Stimulated activated CD8-positive, alpha-beta memory T cell treated with anti-CD3 and anti-CD28 coated beads, Interleukin-12 subunit alpha, Interleukin-12 subunit beta, amount 100 ng/mL, for 24 hours (primary cell): ENCODE data around the gene ATAD3C.
"Not testable (repeated sequence)": the region's sequence is repeated elsewhere in the genome, so short reads cannot be mapped to it uniquely, and the experiment has no call there.

ENCODE experiments used
- DNase-seq: peaks from one replicate; pipeline ENCODE4 v3.0.0-alpha.2; 2020; ENCODE audit errors: extremely low read depth

The ATAD3C gene

DNA sequence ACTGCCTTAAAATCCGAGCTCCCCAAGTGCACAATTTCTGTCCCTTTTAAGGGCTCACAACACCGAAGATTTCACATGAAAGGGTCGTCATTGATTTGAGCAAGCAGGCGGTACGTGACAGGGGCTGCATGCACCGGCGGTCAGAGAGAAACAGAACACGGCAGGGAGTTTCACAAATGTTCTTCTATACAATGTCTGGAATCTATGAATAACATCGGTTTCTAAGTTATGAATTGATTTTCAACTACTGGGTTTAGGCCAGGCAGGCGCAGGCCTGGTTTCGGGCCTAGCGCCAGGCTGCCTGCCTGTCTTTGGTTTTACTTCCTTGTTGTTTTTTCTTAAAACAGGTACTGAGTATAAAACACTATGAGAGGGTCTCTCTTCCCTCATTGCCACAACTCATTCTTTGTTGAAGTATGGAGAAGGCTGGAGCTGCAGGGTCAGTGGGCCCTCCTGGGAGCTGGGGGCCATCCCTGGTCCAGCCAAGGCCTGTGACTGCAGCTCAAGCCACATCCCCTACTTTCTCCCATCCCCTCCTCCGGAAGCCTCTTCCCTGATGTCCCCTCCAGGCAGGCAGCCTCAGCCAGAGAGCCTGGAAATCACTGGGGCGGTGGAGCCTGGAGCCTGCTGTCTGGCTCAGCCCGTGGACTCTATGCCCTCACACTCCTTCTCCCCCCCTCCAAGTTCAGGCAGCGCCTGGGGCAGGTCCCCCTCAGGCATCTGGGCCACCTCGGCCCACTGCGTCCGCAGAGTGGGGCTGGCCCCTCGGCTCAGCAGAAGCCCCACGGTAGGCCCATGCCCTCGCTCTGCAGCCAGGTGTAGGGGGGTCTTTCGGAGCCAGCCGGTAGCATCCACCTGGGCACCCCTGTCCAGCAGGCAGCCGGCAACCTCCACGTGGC is 30.8 kb upstream of the ATAD3C start:
- DNase-seq: no peak

GRCh38 chr1:1419363-1419812 is 30.1 kb upstream of the ATAD3C start:
- DNase-seq: no peak

DNA sequence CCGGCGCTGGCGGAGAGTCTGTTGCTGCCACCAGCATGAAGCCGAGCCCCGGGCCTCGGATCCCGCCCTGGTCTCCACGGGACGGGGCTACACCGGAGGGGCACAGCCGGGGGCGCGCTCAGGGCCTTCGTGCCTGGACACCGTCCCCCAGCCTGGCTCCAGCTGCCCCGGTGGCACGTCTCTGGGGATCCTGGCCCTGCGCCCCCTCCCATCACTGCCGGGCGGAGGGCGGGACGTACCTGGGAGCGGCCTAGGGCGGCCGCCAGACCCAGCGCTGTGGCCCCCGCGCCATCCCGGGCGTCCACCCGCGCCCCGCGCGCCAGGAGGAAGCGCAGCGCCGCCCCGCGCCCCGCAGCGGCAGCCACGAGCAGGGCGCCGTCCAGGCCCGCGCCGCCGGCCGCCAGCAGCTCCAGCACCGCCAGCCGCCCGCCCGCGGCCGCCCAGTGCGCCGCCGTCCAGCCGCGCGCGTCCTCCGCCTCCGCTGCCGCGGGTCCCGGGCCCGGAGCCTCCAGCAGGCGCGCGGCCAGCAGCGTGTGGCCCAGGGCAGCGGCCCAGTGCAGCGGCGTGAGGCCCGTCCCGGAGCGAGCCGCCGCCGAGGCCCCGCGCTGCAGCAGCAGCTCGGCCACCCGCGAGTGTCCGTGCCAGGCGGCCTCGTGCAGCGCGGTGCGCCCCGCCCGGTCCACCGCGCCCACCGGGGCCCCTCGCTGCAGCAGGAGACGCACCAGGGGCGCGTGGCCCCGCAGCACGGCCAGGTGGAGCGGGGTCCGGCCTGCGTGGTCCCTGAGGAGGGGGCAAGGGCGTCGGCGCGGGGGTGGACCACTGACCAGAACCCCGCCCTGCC is 29.5 kb upstream of the ATAD3C start:
- no peak for DNase-seq

DNA sequence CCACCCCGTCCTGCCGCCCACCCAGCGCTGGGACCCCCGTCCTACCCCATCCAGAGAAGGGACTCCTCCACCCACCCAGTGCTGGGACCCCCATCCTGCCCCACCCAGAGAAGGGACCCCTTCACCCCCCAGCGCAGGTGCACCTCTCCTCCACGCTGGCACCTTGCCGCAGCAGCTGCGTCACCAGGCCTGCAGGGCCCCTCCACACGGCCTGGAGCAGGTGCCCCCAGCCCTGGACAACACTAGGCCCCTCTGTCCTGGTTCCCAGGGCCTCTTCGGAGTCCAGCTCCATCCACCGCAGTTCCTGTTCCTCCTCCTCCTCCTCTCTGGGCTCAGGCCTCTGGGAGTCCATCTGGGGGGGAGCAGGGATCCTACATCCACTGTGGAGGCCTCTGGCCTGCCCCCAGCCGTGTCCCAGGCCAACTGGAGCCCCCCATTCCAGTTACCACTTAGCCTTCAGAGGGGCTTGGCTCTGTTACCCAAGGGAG is 28.8 kb upstream of the ATAD3C start:
- DNase-seq: no peak

DNA sequence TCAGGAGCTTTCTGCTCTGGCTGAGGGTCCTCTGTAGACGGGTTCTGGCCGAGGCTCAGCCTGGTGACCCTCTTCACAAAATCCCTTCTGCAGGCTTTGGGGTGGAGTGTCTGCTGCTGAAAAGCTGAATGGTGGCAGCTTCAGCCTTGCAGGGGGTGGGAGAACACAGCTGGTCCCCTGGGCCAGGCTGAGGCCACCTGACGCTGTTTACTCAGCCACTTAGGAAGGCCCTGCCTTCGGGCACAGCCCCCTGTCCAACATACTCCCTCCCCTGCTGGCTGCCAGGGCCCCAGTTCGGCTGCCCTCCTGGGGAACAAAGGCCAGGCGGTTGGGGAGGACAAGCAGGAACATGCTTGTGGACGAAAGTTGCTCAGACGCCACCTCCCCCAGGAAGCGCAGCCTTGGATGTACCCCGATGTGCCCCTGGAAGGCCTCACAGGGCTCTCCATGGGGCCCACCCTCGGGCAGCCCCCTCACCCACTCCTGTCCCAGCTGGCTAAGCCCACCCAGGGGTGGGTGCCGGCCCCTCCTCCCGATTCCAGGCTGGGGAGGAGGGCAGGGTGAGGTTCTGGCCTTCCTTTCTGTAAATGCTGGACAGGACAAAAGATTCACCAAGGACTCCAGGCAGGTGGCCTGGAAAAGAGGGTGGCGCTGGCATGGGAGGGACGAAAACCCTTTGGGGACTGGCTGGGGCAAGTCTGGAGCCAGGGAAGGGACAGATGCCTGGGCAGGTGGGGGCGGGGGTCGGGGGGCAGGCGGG is 28.2 kb upstream of the ATAD3C start, which contains the start of gene ANKRD65:
Gene ANKRD65 (minus strand): TSS at position 130 of the 760 bp plus-strand sequence. CDS start 271 bp downstream, outside the sequence.
- DNase-seq: no peak

DNA sequence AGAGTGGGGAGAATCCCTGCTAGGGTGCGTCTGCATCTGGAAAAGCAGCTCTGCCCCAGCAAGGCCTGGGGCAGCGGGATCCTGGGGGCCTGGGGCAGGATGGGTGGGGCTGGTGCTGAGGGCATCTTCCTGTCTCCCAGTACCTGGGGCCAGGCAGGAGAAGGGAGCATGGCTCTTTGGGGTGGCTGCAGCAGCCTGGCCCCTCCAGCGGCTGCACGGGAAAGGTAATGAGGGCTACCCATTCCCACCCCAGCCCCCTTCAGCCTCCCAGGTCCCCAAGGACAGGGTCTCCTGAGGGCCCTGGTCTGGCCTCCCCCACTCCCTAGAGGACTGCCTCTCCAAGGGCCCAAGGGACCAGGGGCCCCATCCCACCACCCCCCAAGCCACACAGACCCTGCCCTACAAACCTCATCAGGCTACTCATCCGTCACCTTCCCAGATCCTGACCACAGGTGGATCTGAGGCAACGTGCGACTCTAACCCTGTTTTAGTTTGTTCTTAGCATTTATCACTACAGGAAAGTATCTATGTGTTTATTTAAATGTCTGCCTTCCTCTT is 27.5 kb upstream of the ATAD3C start:
- DNase-seq: no peak

GRCh38 chr1:1422465-1423244 is 26.8 kb upstream of the ATAD3C start:
- DNase-seq: no peak

DNA sequence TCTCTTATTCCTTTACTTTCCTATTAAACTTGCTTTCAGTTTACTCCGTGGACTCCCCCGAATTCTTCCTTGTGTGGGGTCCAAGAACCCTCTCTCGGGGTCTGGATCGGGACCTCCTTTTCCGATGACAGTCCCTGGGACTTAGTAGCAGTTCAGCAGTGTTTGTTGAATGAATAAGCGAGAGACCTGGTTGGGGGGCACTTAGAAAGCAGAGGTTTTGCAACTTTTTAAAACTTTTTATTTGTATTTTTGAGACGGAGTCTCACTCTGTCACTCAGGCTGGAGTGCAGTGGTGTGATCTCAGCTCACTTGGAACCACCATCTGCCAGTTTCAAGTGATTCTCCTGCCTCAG is 26.3 kb upstream of the ATAD3C start:
- DNase-seq: no peak

GRCh38 chr1:1424707-1425106 is 24.8 kb upstream of the ATAD3C start:
- no peak for DNase-seq

DNA sequence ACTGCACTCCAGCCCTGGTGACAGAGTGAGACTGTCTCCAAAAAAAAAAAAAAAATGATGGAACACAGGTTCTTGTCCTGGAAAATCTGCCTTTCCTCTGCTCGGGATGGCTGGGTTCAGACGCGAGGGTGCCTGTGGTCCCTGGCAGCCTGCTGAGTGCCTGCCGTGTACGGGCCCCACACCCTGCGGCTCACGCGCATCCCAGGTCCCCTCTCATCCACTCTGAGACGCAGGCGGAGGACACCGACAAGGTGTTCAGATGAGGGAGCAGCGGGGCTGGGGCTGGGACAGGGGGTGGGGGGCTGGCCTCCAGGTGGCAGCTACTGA is 24.1 kb upstream of the ATAD3C start:
- DNase-seq: no peak

DNA sequence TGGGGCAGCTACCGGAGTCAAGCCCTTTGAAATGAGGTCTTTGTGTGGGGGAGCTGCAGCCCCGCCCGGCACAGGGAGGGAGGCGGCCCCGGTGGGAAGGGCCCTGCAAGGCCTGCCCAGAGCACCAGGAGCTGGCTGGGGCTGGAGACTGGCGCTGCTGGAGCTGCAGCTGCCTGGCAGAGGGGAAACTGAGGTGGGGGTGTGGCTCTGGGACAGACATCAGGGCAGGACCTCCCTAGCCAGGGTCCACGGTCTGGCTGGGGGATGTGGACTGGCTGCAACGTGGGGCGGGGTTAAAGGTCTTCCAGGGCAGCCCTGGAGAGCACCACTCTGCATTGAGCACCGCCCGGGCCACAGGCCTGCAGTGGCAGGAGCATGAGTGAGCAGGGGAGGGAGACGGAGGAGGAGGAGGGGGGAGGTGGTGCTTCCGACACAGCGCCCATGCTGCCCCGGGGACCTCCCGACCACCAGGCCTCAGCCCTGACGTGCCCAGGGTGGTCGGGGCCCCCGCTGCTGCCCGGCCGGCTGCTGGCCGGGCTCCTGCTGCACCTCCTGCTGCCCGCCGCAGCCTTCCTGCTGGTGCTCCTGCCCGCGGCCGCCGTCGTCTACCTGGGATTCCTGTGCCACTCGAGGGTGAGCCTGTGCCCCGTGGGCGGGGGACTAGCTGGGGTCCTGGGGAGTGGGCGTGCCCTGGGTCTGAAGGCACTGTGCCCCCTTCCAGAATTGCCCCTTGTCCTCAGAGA is 23.6 kb upstream of the ATAD3C start:
- no peak for DNase-seq

- DNase-seq: no peak
Observed at GRCh38 chr1:1426496-1427105, 22.9 kb upstream of the ATAD3C start.

- DNase-seq: no peak
Observed at GRCh38 chr1:1427106-1427819, 22.2 kb upstream of the ATAD3C start.

DNA sequence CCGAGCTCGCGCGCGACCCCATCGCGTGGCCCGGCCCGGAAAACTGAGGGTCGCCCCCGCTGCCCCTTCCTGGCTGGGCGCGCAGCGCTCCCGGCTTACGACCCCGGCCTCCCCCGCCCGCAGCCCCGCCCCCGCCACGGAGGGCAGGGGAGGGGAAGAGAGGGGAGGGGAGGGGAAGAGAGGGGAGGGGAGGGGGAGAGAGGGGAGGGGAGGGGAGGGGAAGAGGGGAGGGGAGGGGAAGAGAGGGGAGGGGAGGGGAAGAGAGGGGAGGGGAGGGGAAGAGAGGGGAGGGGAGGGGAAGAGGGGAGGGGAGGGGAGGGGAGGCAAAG is 21.7 kb upstream of the ATAD3C start:
- DNase-seq: no peak

GRCh38 chr1:1428174-1428573 is 21.3 kb upstream of the ATAD3C start:
- no peak for DNase-seq

- DNase-seq: not testable (repeated sequence)
Observed at GRCh38 chr1:1428967-1429366, 20.5 kb upstream of the ATAD3C start.

DNA sequence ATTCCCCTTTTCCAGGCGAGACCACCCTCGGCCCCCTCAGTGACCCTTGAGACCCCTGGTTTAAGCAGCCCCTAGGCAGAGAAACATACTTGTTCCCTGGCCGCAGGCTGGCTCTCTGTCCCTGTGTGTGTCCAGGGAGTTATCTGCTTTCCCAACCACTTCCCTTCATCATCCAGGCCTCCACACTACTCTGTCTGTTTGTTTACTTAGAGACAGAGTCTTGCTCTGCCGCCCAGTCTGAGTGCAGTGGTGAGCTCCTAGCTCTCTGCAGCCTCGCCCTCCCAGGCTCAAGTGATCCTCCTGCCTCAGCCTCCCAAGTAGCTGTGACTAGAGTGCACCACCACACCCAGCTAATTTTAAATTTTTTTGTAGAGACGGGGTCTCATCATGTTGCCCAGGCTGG is 19.8 kb upstream of the ATAD3C start:
- DNase-seq: no peak

- no peak for DNase-seq
Observed at GRCh38 chr1:1430114-1430982, 19.1 kb upstream of the ATAD3C start.
